Measurements from ENCODE around the gene RASSF7.

RASSF7 gene

DNA sequence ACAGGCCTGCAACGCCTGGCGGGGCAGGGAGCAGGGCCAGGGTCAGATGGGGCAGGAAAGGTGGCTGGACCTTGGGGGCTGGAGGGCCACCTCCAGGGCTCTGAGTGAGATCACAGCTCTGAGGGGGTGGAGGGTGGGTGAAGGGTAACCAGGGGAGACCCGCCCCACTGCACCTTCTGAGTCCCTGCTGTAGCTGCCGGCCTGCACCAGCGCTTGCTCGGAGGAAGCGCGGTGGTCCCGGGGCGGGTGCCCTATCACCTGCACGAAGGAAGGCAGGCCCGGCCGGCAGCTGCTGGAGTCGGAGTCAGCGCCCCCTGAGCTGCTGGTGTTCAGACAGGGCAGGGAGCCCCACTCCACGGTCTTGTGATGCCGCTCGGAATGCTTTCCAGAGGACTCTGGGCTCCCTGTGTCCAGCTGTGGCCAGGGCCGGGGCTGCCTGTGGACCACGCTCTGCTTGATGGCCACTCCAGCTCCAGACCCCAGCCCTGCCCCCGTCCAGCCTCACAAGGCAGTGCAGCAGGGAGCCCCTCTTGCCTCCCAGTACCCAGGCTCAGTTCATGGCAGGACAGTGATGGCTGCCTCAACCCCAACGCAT is 4.0 kb upstream of the RASSF7 start:
- Histone ChIP-seq H3K4me2 (peak overlapping the region; percentile 98), H3K27ac (no peak overlapping the region), H3K4me1 (peaks cover 58% of the 10 kb centered on the region), H3K9me3 (no peaks in the 10 kb centered on the region), H3K27me3 (peaks cover 44% of the 10 kb centered on the region), H3K4me3 (peak overlapping the region; percentile 65), H4K20me1 (peaks cover 27% of the 10 kb centered on the region), H3K36me3 (no peaks in the 10 kb centered on the region), H3K9ac (no peak overlapping the region)
- no peak for TF ChIP-seq Cebpa-rat (IDR thresholded peaks at IDR 0.05)

DNA sequence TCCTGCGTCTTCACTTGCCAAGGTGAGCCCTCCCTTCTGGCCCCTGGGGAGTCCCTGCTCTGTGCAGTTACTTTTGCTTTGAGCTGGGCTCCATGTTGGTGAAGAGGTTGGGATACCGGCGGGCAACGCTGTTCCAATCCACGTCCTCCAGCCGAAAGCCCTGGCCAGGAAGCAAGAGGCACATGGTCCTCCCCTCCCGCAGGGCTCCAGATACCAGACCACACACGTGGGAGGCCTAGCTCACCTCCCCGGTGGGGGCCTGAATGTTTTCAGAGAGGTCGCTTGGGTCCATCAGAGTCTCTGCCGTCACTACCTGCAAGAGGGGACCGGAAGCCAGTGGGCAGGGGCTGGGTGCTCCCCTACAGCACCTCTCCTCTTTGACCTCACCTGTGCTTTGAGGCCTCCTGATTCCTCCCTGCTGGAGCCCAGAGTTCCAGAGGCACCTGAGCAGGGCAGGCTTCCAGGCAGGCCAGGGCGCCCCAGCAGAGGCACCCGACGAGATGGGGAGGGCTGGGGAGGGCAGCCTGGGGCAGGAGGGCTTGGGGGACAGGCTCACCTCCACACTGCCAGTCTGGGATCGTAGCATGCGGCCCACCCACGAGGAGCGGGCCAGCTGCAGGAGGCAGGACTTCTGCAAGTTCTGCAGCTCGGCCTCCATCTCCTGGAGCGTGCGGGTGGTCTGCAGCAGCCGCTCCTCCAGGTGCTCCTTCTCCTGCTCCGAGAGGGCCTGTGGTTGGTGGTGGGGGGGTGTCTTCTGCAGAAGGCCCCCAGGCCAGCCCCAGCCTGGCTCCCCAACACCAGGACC is 3.2 kb upstream of the RASSF7 start:
- Histone ChIP-seq H3K4me1 (peaks cover 65% of the 10 kb centered on the region), H3K4me3 (0 out of 2 replicates have a peak overlapping the region, but pooled peaks have one; percentile 65), H3K9ac (no peak overlapping the region), H3K27ac (no peak overlapping the region), H4K20me1 (peaks cover 35% of the 10 kb centered on the region), H3K4me2 (no peak overlapping the region), H3K36me3 (peaks cover 6% of the 10 kb centered on the region; the same call in 1 of the 2 replicates), H3K27me3 (peaks cover 44% of the 10 kb centered on the region), H3K9me3 (no peaks in the 10 kb centered on the region)
- no peak for TF ChIP-seq Cebpa-rat (IDR thresholded peaks at IDR 0.05)

DNA sequence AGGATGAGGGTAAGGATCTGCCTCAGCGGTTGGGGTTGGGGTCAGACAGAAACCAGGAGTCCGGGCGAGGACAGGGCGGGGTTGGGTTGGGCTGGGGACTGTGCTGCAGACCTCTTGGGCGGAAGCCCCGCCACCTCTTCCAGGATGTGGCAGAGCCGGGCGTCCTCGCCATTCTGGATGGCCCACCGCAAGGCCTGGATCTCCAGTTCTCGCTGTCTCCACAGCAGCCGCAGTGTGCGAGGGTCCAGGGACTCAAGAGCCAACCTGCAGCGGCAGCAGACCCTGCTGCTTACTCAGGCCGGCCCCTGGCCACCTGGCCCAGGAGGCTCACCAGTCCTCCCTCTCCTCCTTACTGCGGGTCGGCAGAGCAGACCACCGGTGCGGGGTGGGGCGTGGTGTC is 2.3 kb upstream of the RASSF7 start:
- Histone ChIP-seq H3K9ac (no peak overlapping the region), H3K36me3 (peaks cover 15% of the 10 kb centered on the region; the same call in 1 of the 2 replicates), H3K4me1 (peaks cover 64% of the 10 kb centered on the region), H3K4me2 (no peak overlapping the region), H4K20me1 (peaks cover 45% of the 10 kb centered on the region), H3K27me3 (peaks cover 44% of the 10 kb centered on the region), H3K27ac (no peak overlapping the region), H3K9me3 (no peaks in the 10 kb centered on the region), H3K4me3 (no peak overlapping the region)
- no peak for TF ChIP-seq Cebpa-rat (IDR thresholded peaks at IDR 0.05)

GRCh38 chr11:559020-559620 is 1.6 kb upstream of the RASSF7 start:
- peaks cover 64% of the 10 kb centered on the region for H3K4me1 ChIP-seq
- H3K36me3 ChIP-seq: peaks cover 22% of the 10 kb centered on the region
- no peak overlapping the region for H3K27ac ChIP-seq
- H3K27me3 ChIP-seq: peaks cover 44% of the 10 kb centered on the region
- H3K4me2 ChIP-seq: 0 out of 2 replicates have a peak overlapping the region, but pooled peaks have one; percentile 99
- no peak overlapping the region for H3K4me3 ChIP-seq
- H4K20me1 ChIP-seq: peaks cover 51% of the 10 kb centered on the region
- TF ChIP-seq Cebpa-rat (IDR thresholded peaks at IDR 0.05): no peak
- H3K9ac ChIP-seq: no peak overlapping the region
- no peaks in the 10 kb centered on the region for H3K9me3 ChIP-seq

DNA sequence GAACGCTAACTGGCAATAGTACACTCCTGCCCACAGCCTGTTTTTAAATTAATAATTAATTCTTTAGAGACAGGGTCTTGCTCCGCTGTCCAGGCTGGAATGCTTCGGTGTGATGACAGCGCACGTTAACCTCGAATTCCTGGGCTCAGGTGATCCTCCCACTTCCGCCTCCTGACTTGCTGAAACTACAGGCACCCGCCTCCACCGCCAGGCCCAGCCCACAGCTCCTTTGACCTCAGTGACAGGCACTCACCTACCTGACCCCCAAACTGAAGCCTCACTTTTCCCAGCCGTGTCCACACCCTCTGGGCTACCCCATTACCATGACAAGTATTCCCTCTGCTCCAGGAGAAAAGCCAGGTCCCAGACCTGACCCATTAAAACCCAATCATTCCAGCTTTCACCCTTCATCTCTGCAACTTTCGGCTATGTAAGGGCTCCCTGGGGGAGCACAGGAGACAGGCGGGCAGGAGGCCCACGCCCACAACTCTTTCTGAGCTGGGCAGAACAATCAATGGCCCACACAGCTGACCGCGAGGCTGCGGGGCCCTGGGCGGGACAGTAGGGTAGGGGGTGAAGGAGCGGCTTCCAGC is 962 bp upstream of the RASSF7 start:
- peaks cover 56% of the 10 kb centered on the region for H4K20me1 ChIP-seq
- H3K4me1 ChIP-seq: peaks cover 58% of the 10 kb centered on the region
- H3K4me3 ChIP-seq: peak overlapping the region; percentile 97
- peak overlapping the region; percentile 77 for H3K9ac ChIP-seq
- peaks cover 44% of the 10 kb centered on the region for H3K27me3 ChIP-seq
- TF ChIP-seq Cebpa-rat (IDR thresholded peaks at IDR 0.05): no peak
- H3K27ac ChIP-seq: peak overlapping the region; percentile 75
- peaks cover 28% of the 10 kb centered on the region for H3K36me3 ChIP-seq
- peak overlapping the region; percentile 99 for H3K4me2 ChIP-seq
- no peaks in the 10 kb centered on the region for H3K9me3 ChIP-seq

GRCh38 chr11:561148-562003 is 606 bp downstream of the RASSF7 start:
- peaks cover 32% of the 10 kb centered on the region for H3K27me3 ChIP-seq
- H3K9ac ChIP-seq: peak overlapping the region; percentile 78
- peaks cover 36% of the 10 kb centered on the region for H3K36me3 ChIP-seq
- peak overlapping the region; percentile 59 for H3K27ac ChIP-seq
- peak overlapping the region; percentile 98 for H3K4me2 ChIP-seq
- no peak for TF ChIP-seq Cebpa-rat (IDR thresholded peaks at IDR 0.05)
- H3K9me3 ChIP-seq: no peaks in the 10 kb centered on the region
- H3K4me3 ChIP-seq: peak overlapping the region; percentile 97
- peaks cover 65% of the 10 kb centered on the region for H4K20me1 ChIP-seq
- peaks cover 61% of the 10 kb centered on the region for H3K4me1 ChIP-seq

DNA sequence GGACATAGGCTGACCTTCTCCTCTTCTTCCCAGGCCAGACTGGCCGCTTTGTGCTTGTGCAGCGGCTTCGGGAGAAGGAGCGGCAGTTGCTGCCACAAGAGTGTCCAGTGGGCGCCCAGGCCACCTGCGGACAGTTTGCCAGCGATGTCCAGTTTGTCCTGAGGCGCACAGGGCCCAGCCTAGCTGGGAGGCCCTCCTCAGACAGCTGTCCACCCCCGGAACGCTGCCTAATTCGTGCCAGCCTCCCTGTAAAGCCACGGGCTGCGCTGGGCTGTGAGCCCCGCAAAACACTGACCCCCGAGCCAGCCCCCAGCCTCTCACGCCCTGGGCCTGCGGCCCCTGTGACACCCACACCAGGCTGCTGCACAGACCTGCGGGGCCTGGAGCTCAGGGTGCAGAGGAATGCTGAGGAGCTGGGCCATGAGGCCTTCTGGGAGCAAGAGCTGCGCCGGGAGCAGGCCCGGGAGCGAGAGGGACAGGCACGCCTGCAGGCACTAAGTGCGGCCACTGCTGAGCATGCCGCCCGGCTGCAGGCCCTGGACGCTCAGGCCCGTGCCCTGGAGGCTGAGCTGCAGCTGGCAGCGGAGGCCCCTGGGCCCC is 1.4 kb downstream of the RASSF7 start:
- no peak for TF ChIP-seq Cebpa-rat (IDR thresholded peaks at IDR 0.05)
- Histone ChIP-seq H3K4me3 (0 out of 2 replicates have a peak overlapping the region, but pooled peaks have one; percentile 97), H3K27me3 (peaks cover 24% of the 10 kb centered on the region), H3K9me3 (no peaks in the 10 kb centered on the region), H3K36me3 (peaks cover 36% of the 10 kb centered on the region), H3K4me1 (peaks cover 62% of the 10 kb centered on the region), H4K20me1 (peaks cover 66% of the 10 kb centered on the region), H3K27ac (no peak overlapping the region), H3K4me2 (peak overlapping the region; percentile 98), H3K9ac (peak overlapping the region; percentile 78; the same call in 1 of the 2 replicates)

DNA sequence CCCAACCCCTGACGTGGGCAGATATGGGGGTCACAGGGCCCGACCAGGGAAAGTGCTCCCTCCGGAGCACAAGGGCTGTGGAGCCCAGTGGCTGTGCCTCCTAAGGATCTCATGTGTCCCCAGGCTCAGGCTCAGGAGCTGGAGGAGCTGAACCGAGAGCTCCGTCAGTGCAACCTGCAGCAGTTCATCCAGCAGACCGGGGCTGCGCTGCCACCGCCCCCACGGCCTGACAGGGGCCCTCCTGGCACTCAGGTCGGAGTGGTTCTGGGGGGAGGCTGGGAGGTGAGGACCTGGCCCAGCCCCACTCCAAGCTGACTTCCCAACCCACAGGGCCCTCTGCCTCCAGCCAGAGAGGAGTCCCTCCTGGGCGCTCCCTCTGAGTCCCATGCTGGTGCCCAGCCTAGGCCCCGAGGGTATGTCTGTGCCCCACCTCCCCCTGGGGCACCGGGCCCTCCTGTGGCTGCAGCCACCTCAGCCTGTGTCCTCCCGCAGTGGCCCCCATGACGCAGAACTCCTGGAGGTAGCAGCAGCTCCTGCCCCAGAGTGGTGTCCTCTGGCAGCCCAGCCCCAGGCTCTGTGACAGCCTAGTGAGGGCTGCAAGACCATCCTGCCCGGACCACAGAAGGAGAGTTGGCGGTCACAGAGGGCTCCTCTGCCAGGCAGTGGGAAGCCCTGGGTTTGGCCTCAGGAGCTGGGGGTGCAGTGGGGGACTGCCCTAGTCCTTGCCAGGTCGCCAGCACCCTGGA is 2.5 kb downstream of the RASSF7 start:
- peaks cover 36% of the 10 kb centered on the region for H3K36me3 ChIP-seq

More for the DNA sequence above, 2.5 kb downstream of the RASSF7 start:
- no peaks in the 10 kb centered on the region for H3K9me3 ChIP-seq
- peaks cover 66% of the 10 kb centered on the region for H4K20me1 ChIP-seq
- H3K9ac ChIP-seq: no peak overlapping the region
- peaks cover 13% of the 10 kb centered on the region for H3K27me3 ChIP-seq
- no peak overlapping the region for H3K27ac ChIP-seq
- no peak overlapping the region; the same call in 1 of the 2 replicates for H3K4me2 ChIP-seq
- TF ChIP-seq Cebpa-rat (IDR thresholded peaks at IDR 0.05): no peak
- H3K4me3 ChIP-seq: no peak overlapping the region
- H3K4me1 ChIP-seq: peaks cover 70% of the 10 kb centered on the region
